Esophagus (tissue), 2 donors: Measurements from ENCODE around the gene TMEM123. TPM values are rescaled to one million over a fixed set of nuclear protein-coding genes. Genes with fewer than 3 reads are reported as not detected.

Source experiments
- polyA plus RNA-seq, 2 donors: library from polyadenylated mRNA; stranded (reverse); fragments of 200-250 nt; gene quantifications; one replicate each; pipeline ENCODE4 v1.2.3, GENCODE V29; 2013
- donor health status: healthy with polysubstance abuse.
- donor health status: Bipolar disorder and iron deficiency.

Gene TMEM123
- polyA plus RNA-seq, 2 donors, result 24.5 to 46.2 TPM

Other genes with a start within 250 kb of the TMEM123 start
- 1 to 10 TPM; 2.2 to 9.8 TPM for gene BIRC3, start 135.3 kb downstream of the TMEM123 start, polyA plus RNA-seq
- gene BIRC2, start 105.6 kb downstream of the TMEM123 start, polyA plus RNA-seq, result 10 to 100 TPM; 11.1 to 17.5 TPM
- under 1 TPM; 0.10 to 0.42 TPM for gene MMP7, start 78.0 kb upstream of the TMEM123 start, polyA plus RNA-seq
- not detected for gene MMP20, start 172.6 kb upstream of the TMEM123 start, polyA plus RNA-seq